ENCODE data around the gene ALDH1A2.

ALDH1A2 gene

GRCh38 chr15:58080398-58080797 lies 14.9 kb upstream of the ALDH1A2 start:
- no peak for TF ChIP-seq EZH2phosphoT487 (conservative IDR thresholded peaks at IDR 0.05; ENCODE audit: low read length)
- TF ChIP-seq, protein P1, sequence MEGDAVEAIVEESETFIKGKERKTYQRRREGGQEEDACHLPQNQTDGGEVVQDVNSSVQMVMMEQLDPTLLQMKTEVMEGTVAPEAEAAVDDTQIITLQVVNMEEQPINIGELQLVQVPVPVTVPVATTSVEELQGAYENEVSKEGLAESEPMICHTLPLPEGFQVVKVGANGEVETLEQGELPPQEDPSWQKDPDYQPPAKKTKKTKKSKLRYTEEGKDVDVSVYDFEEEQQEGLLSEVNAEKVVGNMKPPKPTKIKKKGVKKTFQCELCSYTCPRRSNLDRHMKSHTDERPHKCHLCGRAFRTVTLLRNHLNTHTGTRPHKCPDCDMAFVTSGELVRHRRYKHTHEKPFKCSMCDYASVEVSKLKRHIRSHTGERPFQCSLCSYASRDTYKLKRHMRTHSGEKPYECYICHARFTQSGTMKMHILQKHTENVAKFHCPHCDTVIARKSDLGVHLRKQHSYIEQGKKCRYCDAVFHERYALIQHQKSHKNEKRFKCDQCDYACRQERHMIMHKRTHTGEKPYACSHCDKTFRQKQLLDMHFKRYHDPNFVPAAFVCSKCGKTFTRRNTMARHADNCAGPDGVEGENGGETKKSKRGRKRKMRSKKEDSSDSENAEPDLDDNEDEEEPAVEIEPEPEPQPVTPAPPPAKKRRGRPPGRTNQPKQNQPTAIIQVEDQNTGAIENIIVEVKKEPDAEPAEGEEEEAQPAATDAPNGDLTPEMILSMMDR (IDR thresholded peaks at IDR 0.05; ENCODE audit: insufficient read depth, low read length, poor library complexity, severe bottlenecking), result no peak
- H3K9me3 ChIP-seq (ENCODE audit: insufficient read depth, low read length), result no peaks in the 10 kb centered on the region
- H3K9ac ChIP-seq (ENCODE audit: low read length), result no peak overlapping the region
- no peaks in the 10 kb centered on the region for H3K27me3 ChIP-seq (ENCODE audit: low read length)
- no peak overlapping the region for H3K27ac ChIP-seq (ENCODE audit: low read depth, low read length)
- H4K20me1 ChIP-seq (ENCODE audit: low read depth, low read length), result no peaks in the 10 kb centered on the region
- H3K9me2 ChIP-seq (replicated peaks; ENCODE audit: insufficient read depth, low read length), result no peaks in the 10 kb centered on the region
- H3K79me2 ChIP-seq (ENCODE audit: insufficient read depth, low read length), result no peaks in the 10 kb centered on the region
- no peak overlapping the region for H3K4me2 ChIP-seq (ENCODE audit: low read depth, low read length, poor library complexity, severe bottlenecking)
- peak overlapping the region; percentile 12 for H2AFZ ChIP-seq (ENCODE audit: low read depth, low read length, severe bottlenecking)
- no peaks in the 10 kb centered on the region for H3F3A ChIP-seq (ENCODE audit: insufficient read depth)
- H3K4me3 ChIP-seq (ENCODE audit: insufficient read depth, low read length, poor library complexity, severe bottlenecking), result no peak overlapping the region
- H3K36me3 ChIP-seq (ENCODE audit: low read length), result no peaks in the 10 kb centered on the region

GRCh38 chr15:58078591-58078990 lies 13.1 kb upstream of the ALDH1A2 start:
- Histone ChIP-seq H3K9ac (ENCODE audit: low read length) (no peak overlapping the region), H3K9me3 (ENCODE audit: insufficient read depth, low read length) (no peaks in the 10 kb centered on the region), H3K27ac (ENCODE audit: low read depth, low read length) (no peak overlapping the region), H3K36me3 (ENCODE audit: low read length) (no peaks in the 10 kb centered on the region), H3K79me2 (ENCODE audit: insufficient read depth, low read length) (no peaks in the 10 kb centered on the region), H3K4me3 (ENCODE audit: insufficient read depth, low read length, poor library complexity, severe bottlenecking) (no peak overlapping the region), H3F3A (ENCODE audit: insufficient read depth) (no peaks in the 10 kb centered on the region), H4K20me1 (ENCODE audit: low read depth, low read length) (no peaks in the 10 kb centered on the region), H3K27me3 (ENCODE audit: low read length) (no peaks in the 10 kb centered on the region), H3K4me2 (ENCODE audit: low read depth, low read length, poor library complexity, severe bottlenecking) (no peak overlapping the region), H2AFZ (ENCODE audit: low read depth, low read length, severe bottlenecking) (no peak overlapping the region), H3K9me2 (replicated peaks; ENCODE audit: insufficient read depth, low read length) (no peaks in the 10 kb centered on the region)
- TF ChIP-seq EZH2phosphoT487 (conservative IDR thresholded peaks at IDR 0.05; ENCODE audit: low read length), result no peak
- TF ChIP-seq, protein P1 (IDR thresholded peaks at IDR 0.05; ENCODE audit: insufficient read depth, low read length, poor library complexity, severe bottlenecking), result no peak

DNA sequence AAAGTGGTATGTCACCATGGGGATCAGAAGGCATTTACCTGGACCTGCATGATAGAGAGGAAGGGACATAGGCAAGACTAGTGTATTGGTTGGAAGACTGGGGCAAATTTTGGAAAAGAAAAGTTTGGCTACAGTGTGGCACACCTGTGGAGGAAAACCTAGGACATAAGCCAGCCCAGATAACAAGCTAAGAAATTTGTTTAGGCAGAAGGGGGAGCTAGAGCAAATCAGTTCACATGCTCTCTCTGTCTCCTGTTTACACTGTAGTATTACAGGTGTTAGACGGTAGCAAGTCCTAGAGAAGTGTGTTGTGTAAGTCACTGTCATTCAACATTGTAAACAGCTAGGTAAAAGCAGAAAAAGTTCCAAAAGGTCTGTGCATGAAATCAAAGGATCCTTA lies 11.9 kb upstream of the ALDH1A2 start:
- no peaks in the 10 kb centered on the region for H3K79me2 ChIP-seq (ENCODE audit: insufficient read depth, low read length)
- no peaks in the 10 kb centered on the region for H4K20me1 ChIP-seq (ENCODE audit: low read depth, low read length)
- no peak for TF ChIP-seq EZH2phosphoT487 (conservative IDR thresholded peaks at IDR 0.05; ENCODE audit: low read length)
- H3K4me3 ChIP-seq (ENCODE audit: insufficient read depth, low read length, poor library complexity, severe bottlenecking), result no peak overlapping the region
- H2AFZ ChIP-seq (ENCODE audit: low read depth, low read length, severe bottlenecking), result no peak overlapping the region
- H3K9me3 ChIP-seq (ENCODE audit: insufficient read depth, low read length), result no peaks in the 10 kb centered on the region
- H3K27ac ChIP-seq (ENCODE audit: low read depth, low read length), result no peak overlapping the region
- no peak overlapping the region for H3K4me2 ChIP-seq (ENCODE audit: low read depth, low read length, poor library complexity, severe bottlenecking)
- no peaks in the 10 kb centered on the region for H3K36me3 ChIP-seq (ENCODE audit: low read length)
- no peaks in the 10 kb centered on the region for H3F3A ChIP-seq (ENCODE audit: insufficient read depth)
- H3K9ac ChIP-seq (ENCODE audit: low read length), result no peak overlapping the region
- no peaks in the 10 kb centered on the region for H3K9me2 ChIP-seq (replicated peaks; ENCODE audit: insufficient read depth, low read length)
- H3K27me3 ChIP-seq (ENCODE audit: low read length), result no peaks in the 10 kb centered on the region

GRCh38 chr15:58074452-58074851 lies 8.9 kb upstream of the ALDH1A2 start:
- H3K36me3 ChIP-seq (ENCODE audit: low read length), result no peaks in the 10 kb centered on the region
- no peak overlapping the region for H2AFZ ChIP-seq (ENCODE audit: low read depth, low read length, severe bottlenecking)
- no peaks in the 10 kb centered on the region for H3K9me2 ChIP-seq (replicated peaks; ENCODE audit: insufficient read depth, low read length)
- H3K4me2 ChIP-seq (ENCODE audit: low read depth, low read length, poor library complexity, severe bottlenecking), result no peak overlapping the region
- H3F3A ChIP-seq (ENCODE audit: insufficient read depth), result no peaks in the 10 kb centered on the region
- H3K4me3 ChIP-seq (ENCODE audit: insufficient read depth, low read length, poor library complexity, severe bottlenecking), result no peak overlapping the region
- H4K20me1 ChIP-seq (ENCODE audit: low read depth, low read length), result no peaks in the 10 kb centered on the region
- H3K9me3 ChIP-seq (ENCODE audit: insufficient read depth, low read length), result no peaks in the 10 kb centered on the region
- H3K27ac ChIP-seq (ENCODE audit: low read depth, low read length), result no peak overlapping the region
- H3K79me2 ChIP-seq (ENCODE audit: insufficient read depth, low read length), result no peaks in the 10 kb centered on the region
- H3K9ac ChIP-seq (ENCODE audit: low read length), result no peak overlapping the region
- TF ChIP-seq, protein P1 (IDR thresholded peaks at IDR 0.05; ENCODE audit: insufficient read depth, low read length, poor library complexity, severe bottlenecking), result no peak
- no peak for TF ChIP-seq EZH2phosphoT487 (conservative IDR thresholded peaks at IDR 0.05; ENCODE audit: low read length)
- no peaks in the 10 kb centered on the region for H3K27me3 ChIP-seq (ENCODE audit: low read length)

Measured in SU-DHL-6 (cell line).